Epithelial cell of proximal tubule (primary cell): ENCODE results near the gene SLTM. TPM values are rescaled to one million over a fixed set of nuclear protein-coding genes. Genes with fewer than 3 reads are reported as not detected.
"Not testable (repeated sequence)": the region's sequence is repeated elsewhere in the genome, so short reads cannot be mapped to it uniquely, and the experiment has no call there.

Experiments used
- DNase-seq: peaks from one replicate; pipeline ENCODE4 v3.0.0-alpha.2; 2011; ENCODE audit warnings: low read depth
- H3K4me3 ChIP-seq: 2 replicates; pipeline ENCODE4 v1.5.1; 2011; ENCODE audit warnings: low read depth, mild to moderate bottlenecking, low read length
- total RNA-seq: library from RNA; depleted of rRNA; stranded (reverse); fragments of >200 nt; gene quantifications from 2 replicates; pipeline ENCODE4 v1.2.3, GENCODE V29; 2015
- TF ChIP-seq, protein P1 (sequence below): conservative IDR thresholded peaks from 2 replicates; pipeline ENCODE4 v1.5.1; 2012; ENCODE audit warnings: low read depth, mild to moderate bottlenecking, low read length

SLTM gene
- total RNA-seq, 1 donor from 2014 or later: 47.9 TPM

DNA sequence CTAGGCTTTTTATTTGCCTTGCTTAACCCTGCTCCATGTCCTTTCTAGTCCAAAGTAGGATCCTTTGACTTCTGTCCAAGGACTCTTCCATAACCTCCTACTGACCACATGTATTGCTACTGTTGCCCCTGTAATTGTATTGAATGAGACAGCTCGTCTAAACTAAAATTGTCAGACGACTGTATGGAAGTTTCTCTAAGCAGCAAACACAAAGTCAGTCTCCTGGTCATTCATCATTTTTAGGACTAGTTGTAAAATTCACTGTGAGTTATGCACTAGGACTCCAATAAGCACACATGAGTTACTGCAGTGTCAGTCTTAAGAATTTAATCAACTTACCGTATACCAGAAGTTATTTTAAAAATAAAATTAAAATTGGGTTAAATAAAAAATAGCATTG, 32.8 kb downstream of the SLTM start:
- TF ChIP-seq, protein P1, sequence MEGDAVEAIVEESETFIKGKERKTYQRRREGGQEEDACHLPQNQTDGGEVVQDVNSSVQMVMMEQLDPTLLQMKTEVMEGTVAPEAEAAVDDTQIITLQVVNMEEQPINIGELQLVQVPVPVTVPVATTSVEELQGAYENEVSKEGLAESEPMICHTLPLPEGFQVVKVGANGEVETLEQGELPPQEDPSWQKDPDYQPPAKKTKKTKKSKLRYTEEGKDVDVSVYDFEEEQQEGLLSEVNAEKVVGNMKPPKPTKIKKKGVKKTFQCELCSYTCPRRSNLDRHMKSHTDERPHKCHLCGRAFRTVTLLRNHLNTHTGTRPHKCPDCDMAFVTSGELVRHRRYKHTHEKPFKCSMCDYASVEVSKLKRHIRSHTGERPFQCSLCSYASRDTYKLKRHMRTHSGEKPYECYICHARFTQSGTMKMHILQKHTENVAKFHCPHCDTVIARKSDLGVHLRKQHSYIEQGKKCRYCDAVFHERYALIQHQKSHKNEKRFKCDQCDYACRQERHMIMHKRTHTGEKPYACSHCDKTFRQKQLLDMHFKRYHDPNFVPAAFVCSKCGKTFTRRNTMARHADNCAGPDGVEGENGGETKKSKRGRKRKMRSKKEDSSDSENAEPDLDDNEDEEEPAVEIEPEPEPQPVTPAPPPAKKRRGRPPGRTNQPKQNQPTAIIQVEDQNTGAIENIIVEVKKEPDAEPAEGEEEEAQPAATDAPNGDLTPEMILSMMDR: no peak
- no peak overlapping the region for H3K4me3 ChIP-seq
- DNase-seq: no peak

DNA sequence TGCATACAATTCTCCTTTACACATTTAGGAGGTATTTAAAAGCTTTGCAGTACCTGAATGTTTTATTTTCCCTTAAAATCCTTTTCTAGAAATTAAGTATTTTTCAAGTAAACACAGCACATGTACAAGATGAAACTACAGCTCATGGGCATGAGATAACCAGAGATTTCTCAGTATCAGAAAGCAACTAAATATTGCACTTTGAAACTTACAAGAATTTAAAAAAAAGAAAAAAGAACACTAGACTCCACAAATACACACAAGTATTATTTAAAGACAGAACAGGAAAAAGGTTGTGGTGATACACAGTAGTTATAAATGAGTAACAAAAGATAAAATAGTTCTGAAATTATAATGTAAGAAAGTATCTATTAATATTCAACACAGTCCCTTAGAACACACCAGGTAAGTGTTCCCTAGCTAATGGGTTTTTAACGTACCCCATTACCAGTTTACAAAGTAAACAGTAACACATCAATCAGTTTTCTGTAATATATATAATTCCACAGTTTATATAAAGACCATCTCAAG, 35.3 kb downstream of the SLTM start:
- TF ChIP-seq, protein P1: no peak
- no peak overlapping the region for H3K4me3 ChIP-seq
- no peak for DNase-seq

DNA sequence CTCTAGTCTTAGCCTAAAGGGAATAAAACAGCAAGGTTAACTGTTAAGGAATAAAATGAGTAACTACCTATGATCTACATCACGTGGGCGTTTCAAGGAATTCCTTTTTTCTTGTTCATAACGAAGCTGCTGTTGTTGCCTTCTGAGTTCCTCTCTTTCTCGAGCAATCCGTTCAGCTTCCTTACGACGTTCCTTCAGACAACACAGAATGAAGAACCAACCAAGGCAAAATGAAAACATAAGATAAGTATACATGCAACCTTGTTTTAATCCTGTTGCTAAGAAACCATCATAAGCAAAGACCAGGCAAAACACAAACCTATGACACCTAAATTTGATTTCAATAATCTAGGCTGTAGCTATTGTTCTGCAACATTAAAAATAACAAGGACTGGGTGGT, 44.1 kb downstream of the SLTM start:
- TF ChIP-seq, protein P1: no peak
- no peak overlapping the region for H3K4me3 ChIP-seq
- no peak for DNase-seq

DNA sequence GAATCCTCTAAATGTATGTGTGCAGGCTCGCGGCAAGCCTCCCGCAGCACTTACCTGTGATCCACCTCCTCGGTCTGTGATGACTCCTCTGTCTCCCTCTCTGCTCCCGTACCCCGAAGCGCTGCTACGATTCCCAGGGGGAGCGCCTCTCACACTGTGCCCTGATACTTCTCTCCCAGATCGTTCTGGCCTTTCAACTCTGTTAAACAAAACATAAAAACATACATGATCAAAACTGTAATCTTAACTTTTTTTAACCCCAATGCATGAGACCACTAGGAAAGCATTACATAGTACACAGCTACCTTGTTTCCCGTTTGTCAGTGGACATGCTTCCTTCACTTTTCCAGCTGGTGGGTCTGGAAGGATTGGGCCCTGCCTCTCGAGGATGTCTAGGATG, 46.6 kb downstream of the SLTM start:
- DNase-seq: no peak
- H3K4me3 ChIP-seq: no peak overlapping the region
- TF ChIP-seq, protein P1: no peak

DNA sequence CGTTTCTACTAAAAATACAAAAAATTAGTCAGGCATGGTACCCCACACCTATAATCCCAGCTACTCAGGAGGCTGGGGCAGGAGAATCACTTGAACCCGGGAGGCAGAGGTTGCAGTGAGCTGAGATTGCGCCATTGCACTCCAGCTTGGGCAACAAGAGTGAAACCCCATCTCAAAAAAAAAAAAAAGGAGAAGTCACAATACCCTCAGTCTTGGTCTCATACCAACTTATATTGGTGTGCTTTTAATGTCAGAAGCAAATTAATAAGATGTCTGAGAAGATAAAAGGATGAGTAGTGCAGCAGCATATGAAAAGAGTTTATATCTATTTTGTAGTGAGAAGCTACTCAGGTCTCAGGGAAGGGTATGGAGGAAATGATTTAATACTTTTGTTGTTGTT, 49.6 kb downstream of the SLTM start:
- H3K4me3 ChIP-seq, DNase-seq: not testable (repeated sequence)

DNA sequence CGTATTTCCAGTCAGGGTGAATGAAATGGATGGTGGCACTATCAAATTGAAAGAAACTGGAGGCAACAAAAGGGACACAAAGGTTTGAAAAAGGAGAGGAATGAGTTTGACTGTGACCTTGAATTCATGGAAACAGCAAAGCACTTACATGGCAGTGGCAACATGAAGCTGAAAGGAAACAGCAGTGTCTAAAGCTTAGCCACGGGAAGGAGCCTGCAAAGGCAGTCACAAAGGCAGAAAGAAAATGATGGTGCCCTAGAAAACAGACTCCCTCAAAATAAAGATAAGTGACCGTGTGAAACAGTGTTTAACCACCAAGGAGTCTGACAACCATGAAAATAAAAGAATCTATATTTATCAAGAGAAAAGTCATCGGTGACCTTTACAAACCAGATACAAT, 51.2 kb downstream of the SLTM start:
- no peak for DNase-seq
- no peak overlapping the region for H3K4me3 ChIP-seq
- TF ChIP-seq, protein P1: no peak

DNA sequence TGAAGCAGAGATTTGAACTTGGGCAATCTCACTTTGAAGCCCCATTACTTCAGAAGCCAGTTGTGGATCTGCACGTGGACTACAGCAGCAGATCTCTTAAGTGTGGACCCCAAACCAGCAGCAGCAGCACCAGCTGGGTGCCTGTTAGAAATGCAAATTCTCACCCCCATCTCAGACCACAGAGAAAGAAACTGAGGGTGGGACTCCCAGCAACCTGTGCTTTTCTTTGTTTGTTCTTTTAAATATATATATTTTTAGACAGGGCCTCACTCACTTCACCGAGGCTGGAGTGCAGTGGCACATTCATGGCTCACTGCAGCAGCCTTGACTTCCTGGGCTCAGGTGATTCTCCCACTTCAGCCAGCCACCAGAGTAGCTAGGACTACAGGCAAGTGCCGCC, 53.2 kb downstream of the SLTM start:
- TF ChIP-seq, protein P1: no peak
- H3K4me3 ChIP-seq: no peak overlapping the region
- no peak for DNase-seq
